Lower leg skin (tissue), 3 donors: ENCODE results near the gene FBXO44.

Experiments
- POLR2A ChIP-seq, 2 donors: fragments of 450-650 bp; IDR thresholded peaks; one replicate each; pipeline ENCODE4 v1.6.1; 2016 to 2017; ENCODE audit warnings: antibody characterized with exemption in 2 of 2, mild to moderate bottlenecking in 1 of 2, moderate library complexity in 1 of 2
- TF ChIP-seq, protein P1 (sequence below), 3 donors: fragments of 450-650 bp; IDR thresholded peaks; one replicate each; pipeline ENCODE4 v1.5.1; 2016; ENCODE audit warnings: antibody characterized with exemption in 3 of 3, mild to moderate bottlenecking in 3 of 3, moderate library complexity in 2 of 3

GRCh38 chr1:11661103-11661502 is 6.4 kb downstream of the FBXO44 start:
- TF ChIP-seq, protein P1, sequence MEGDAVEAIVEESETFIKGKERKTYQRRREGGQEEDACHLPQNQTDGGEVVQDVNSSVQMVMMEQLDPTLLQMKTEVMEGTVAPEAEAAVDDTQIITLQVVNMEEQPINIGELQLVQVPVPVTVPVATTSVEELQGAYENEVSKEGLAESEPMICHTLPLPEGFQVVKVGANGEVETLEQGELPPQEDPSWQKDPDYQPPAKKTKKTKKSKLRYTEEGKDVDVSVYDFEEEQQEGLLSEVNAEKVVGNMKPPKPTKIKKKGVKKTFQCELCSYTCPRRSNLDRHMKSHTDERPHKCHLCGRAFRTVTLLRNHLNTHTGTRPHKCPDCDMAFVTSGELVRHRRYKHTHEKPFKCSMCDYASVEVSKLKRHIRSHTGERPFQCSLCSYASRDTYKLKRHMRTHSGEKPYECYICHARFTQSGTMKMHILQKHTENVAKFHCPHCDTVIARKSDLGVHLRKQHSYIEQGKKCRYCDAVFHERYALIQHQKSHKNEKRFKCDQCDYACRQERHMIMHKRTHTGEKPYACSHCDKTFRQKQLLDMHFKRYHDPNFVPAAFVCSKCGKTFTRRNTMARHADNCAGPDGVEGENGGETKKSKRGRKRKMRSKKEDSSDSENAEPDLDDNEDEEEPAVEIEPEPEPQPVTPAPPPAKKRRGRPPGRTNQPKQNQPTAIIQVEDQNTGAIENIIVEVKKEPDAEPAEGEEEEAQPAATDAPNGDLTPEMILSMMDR (IDR thresholded peaks at IDR 0.05) = no peak
- no peak for TF ChIP-seq POLR2A (IDR thresholded peaks at IDR 0.05)
